Astrocyte of the cerebellum (primary cell): ENCODE data around the gene CD164L2.
"Not testable (repeated sequence)": the region's sequence is repeated elsewhere in the genome, so short reads cannot be mapped to it uniquely, and the experiment has no call there.

Experiments used
- DNase-seq: peaks from one replicate; pipeline ENCODE4 v3.0.0-alpha.2; 2011; ENCODE audit warnings: low read depth
- H3K4me3 ChIP-seq: 2 replicates; pipeline ENCODE4 v1.5.1; 2011; ENCODE audit warnings: mild to moderate bottlenecking, low read depth, low read length, moderate library complexity
- CTCF ChIP-seq: IDR thresholded peaks from 2 replicates; pipeline ENCODE4 v1.5.1; 2012; ENCODE audit warnings: low read length, low read depth, moderate library complexity, mild to moderate bottlenecking; ENCODE audit errors: missing control alignments
- in situ Hi-C: cut with HindIII; loops from 2 replicates; pipeline ENCODE4 v1.10.0; 2017; ENCODE audit warnings: low sequenced_read_pairs

The CD164L2 gene

GRCh38 chr1:27405598-27406361 lies 22.6 kb upstream of the CD164L2 start:
- in situ Hi-C loops, H3K4me3 ChIP-seq, DNase-seq: not testable (repeated sequence)
- TF ChIP-seq CTCF: peak; percentile 18

- H3K4me3 ChIP-seq: no peak overlapping the region
- in situ Hi-C loops: no loop called here
- DNase-seq: peak; percentile 43
- TF ChIP-seq CTCF: no peak
These were observed 21.9 kb upstream of the CD164L2 start for GRCh38 chr1:27405074-27405473.

DNA sequence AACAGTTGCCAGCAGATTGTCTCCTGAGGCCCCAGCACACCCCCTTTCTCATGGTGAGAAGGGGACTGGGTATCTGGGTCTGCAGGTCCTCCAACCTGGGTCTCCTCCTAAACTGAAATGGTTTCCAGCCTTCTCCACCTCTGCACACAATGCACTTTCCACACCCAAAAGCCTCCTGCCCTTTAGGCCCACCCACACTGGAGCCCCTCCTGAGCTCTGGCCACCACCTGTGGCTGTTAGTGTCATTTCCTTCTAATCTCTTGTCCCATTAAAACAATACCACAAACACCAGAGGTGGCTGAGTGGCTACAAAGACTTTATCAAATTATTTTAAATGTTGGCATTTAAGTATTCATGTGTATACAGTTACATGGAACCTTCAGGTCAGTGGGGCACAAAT lies 20.8 kb upstream of the CD164L2 start:
- no peak for TF ChIP-seq CTCF
- H3K4me3 ChIP-seq: no peak overlapping the region
- in situ Hi-C loops: loop anchor here (5.0 kb wide), 1 partner anchor 193 kb away; no protein-coding TSS in a partner anchor
- DNase-seq: no peak

DNA sequence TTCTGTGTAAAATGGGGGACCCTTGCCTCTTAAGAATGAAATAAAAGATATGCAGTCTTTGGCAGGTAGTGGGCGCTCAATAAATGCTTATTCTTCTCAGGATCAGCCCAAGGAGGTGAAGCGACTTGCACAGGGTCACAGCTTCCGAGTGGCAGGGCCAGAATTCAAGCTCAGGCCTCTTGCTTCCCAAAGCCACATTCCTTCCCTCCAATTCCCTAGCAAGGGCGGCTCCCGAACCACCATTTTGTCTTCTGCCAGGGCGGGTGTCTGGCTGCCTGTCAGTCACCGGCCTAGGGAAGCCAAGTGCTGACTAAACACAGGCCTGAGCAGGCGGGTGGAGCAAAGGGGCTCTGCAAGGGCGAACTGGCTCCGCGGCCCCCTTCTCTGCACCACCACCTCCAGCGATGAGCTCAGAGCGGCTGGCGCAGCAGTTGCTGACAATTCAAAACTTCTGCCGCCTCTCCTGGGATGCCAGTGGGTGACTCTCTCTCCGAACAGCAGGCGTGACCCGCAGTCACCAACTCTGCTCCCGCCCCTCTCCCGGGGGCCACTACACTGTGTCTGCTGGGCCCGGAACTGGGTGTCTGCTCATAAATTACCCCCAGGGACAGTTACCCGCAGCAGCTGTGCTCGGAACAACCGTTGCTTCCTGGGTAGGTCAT lies 20.1 kb upstream of the CD164L2 start:
- no peak for DNase-seq
- in situ Hi-C loops: loop anchor here (5.0 kb wide), 1 partner anchor 194 kb away; no protein-coding TSS in a partner anchor
- TF ChIP-seq CTCF: peak; percentile 39
- no peak overlapping the region for H3K4me3 ChIP-seq

- DNase-seq: no peak
- no peak overlapping the region for H3K4me3 ChIP-seq
- TF ChIP-seq CTCF: peak; percentile 63
- in situ Hi-C loops: loop anchor here (5.0 kb wide), 1 partner anchor 195 kb away; no protein-coding TSS in a partner anchor
These were observed 19.2 kb upstream of the CD164L2 start for GRCh38 chr1:27402349-27402754.

DNA sequence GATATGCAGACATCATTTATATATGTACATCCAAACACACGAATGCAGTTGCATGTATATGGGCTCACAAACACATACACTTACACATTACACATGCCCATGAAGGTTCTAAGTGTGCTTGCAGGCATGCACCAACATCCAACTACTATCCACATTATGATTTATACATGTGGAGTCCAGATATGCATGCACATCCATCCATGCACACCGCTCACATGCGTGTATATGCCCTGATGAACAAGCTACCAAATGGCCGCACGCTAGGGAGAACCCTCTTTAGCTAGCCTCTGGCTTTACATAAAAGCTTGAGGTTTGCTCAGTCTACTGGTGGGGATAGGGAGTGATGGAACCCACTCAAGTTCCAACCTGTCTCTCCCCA lies 17.8 kb upstream of the CD164L2 start:
- no peak for DNase-seq
- in situ Hi-C loops: loop anchor here (5.0 kb wide), 1 partner anchor 196 kb away; no protein-coding TSS in a partner anchor
- no peak overlapping the region for H3K4me3 ChIP-seq
- TF ChIP-seq CTCF: no peak
